Lung (tissue), 12 donors: Measurements from ENCODE around the gene SCMH1. TPM values are rescaled to one million over a fixed set of nuclear protein-coding genes. Genes with fewer than 3 reads are reported as not detected.

Experiments
- ATAC-seq: fragments of 200-7000 bp; cut with Tn5 transposase; one replicate; pipeline ENCODE4 v1.9.1; 2020; ENCODE audit warnings: moderate number of reproducible peaks; ENCODE audit not compliant: insufficient read depth, low FRiP score
- DNase-seq, 3 donors: peaks; one replicate each; pipeline ENCODE4 v3.0.0-alpha.2; 2013 to 2017
- H3K27ac ChIP-seq, 2 donors: one replicate each; pipeline ENCODE4 v1.5.1; 2013; ENCODE audit warnings: mild to moderate bottlenecking in 2 of 2, moderate library complexity in 2 of 2, control low read depth in 1 of 2, inconsistent platforms in 1 of 2, low read depth in 1 of 2, low read length in 1 of 2
- H3K27me3 ChIP-seq, 3 donors: one replicate each; pipeline ENCODE4 v1.5.1; 2013; ENCODE audit warnings: low read length in 2 of 3; ENCODE audit not compliant: control insufficient read depth in 3 of 3, insufficient read depth in 3 of 3
- H3K36me3 ChIP-seq, 4 donors: one replicate each; pipeline ENCODE4 v1.5.1; 2013; ENCODE audit warnings: low read length in 4 of 4, mild to moderate bottlenecking in 1 of 4, moderate library complexity in 1 of 4; ENCODE audit not compliant: control insufficient read depth in 4 of 4, insufficient read depth in 4 of 4
- H3K4me1 ChIP-seq, 5 donors: one replicate each; pipeline ENCODE4 v1.5.1; 2013; ENCODE audit warnings: low read length in 5 of 5, mild to moderate bottlenecking in 2 of 5, moderate library complexity in 1 of 5; ENCODE audit not compliant: control insufficient read depth in 5 of 5, insufficient read depth in 5 of 5
- H3K4me3 ChIP-seq: one replicate; pipeline ENCODE4 v1.5.1; 2013; ENCODE audit warnings: mild to moderate bottlenecking, control low read depth, moderate library complexity
- H3K9ac ChIP-seq, 2 donors: one replicate each; pipeline ENCODE4 v1.5.1; 2013; ENCODE audit warnings: low read length in 2 of 2, control low read depth in 1 of 2; ENCODE audit not compliant: insufficient read depth in 1 of 2
- H3K9me3 ChIP-seq, 4 donors: one replicate each; pipeline ENCODE4 v1.5.1; 2013; ENCODE audit warnings: low read length in 3 of 4, mild to moderate bottlenecking in 1 of 4, moderate library complexity in 1 of 4; ENCODE audit not compliant: control insufficient read depth in 4 of 4, insufficient read depth in 3 of 4
- CTCF ChIP-seq: IDR thresholded peaks from 2 replicates; pipeline ENCODE4 v1.5.1; 2012; ENCODE audit warnings: mild to moderate bottlenecking; ENCODE audit errors: control extremely low read depth, extremely low read depth
- WGBS, 2 donors: extraction: QIAGEN DNeasy Blood & Tissue Kit; methylation state at CpG; one replicate each; pipeline ENCODE4 v1.1.7; 2013; 5-methylcytosine and 5-hydroxymethylcytosine counted together
- polyA plus RNA-seq, 2 donors: library from polyadenylated mRNA; stranded (reverse); fragments of 200-250 nt; gene quantifications; one replicate each; pipeline ENCODE4 v1.2.1, GENCODE V29; 2013
- total RNA-seq, 2 donors: library from RNA; depleted of rRNA in 1 of 2; stranded (reverse); fragments of >200 nt in 1 of 2; gene quantifications; one replicate each; pipeline ENCODE4 v1.2.1, GENCODE V29; 2014 to 2021
- donor health status: control.
- donor health status: control.
- donor health status: Bipolar disorder and iron deficiency.
- donor health status: healthy.
- donor health status: DM: yes; HTN: yes; CAD: no.

SCMH1 gene
- total and polyA plus RNA-seq, 4 donors = 20.7 to 43.5 (median 28.8) TPM

GRCh38 chr1:40997096-40997495, 245.0 kb downstream of the SCMH1 start:
- no peak for TF ChIP-seq CTCF
- H3K9me3 ChIP-seq = no peaks in the 10 kb centered on the region
- no peak overlapping the region for H3K9ac ChIP-seq
- H3K27ac ChIP-seq = no peak overlapping the region
- WGBS, 2 donors = 95 to 98% methylated on average over 8 of the region's 8 CpGs
- peaks cover 18 to 33% (median 28%) of the 10 kb centered on the region in 4 donors for H3K36me3 ChIP-seq
- no peaks in the 10 kb centered on the region for H3K27me3 ChIP-seq
- ATAC-seq (no peak), DNase-seq (no peak)
- H3K4me1 ChIP-seq = no peaks in the 10 kb centered on the region
- H3K4me3 ChIP-seq = no peak overlapping the region

- Histone ChIP-seq H3K36me3 (peaks cover 16 to 39% (median 24%) of the 10 kb centered on the region in 4 donors), H3K4me1 (peaks cover 0 to 12% (median 4%) of the 10 kb centered on the region in 5 donors), H3K9ac (no peak overlapping the region), H3K9me3 (no peaks in the 10 kb centered on the region), H3K4me3 (no peak overlapping the region), H3K27me3 (no peaks in the 10 kb centered on the region), H3K27ac (no peak overlapping the region)
- no peak for TF ChIP-seq CTCF
- ATAC-seq (no peak), DNase-seq (no peak)
- 97 to 98% methylated on average over 5 of the region's 5 CpGs for WGBS, 2 donors
Observed at GRCh38 chr1:40989066-40989465, 253.0 kb downstream of the SCMH1 start.

- Histone ChIP-seq H3K9ac (no peak overlapping the region), H3K4me1 (peaks cover 0 to 12% (median 4%) of the 10 kb centered on the region in 5 donors), H3K27me3 (no peaks in the 10 kb centered on the region), H3K27ac (no peak overlapping the region), H3K4me3 (no peak overlapping the region), H3K36me3 (peaks cover 17 to 39% (median 26%) of the 10 kb centered on the region in 4 donors), H3K9me3 (no peaks in the 10 kb centered on the region)
- ATAC-seq = no peak
- no peak for DNase-seq
- no peak for TF ChIP-seq CTCF
- 87 to 96% methylated on average over 3 of the region's 3 CpGs for WGBS, 2 donors
Observed at GRCh38 chr1:40988280-40988679, 253.8 kb downstream of the SCMH1 start.
